GM18511 (cell line): Measurements from ENCODE around the gene THSD7A.

Source experiments
- ATAC-seq: cut with Tn5 transposase; IDR thresholded peaks from one replicate; pipeline ENCODE4 v1.9.1; 2021; ENCODE audit warnings: mild to moderate bottlenecking, moderate library complexity; ENCODE audit not compliant: unreplicated experiment

The THSD7A gene

GRCh38 chr7:11751315-11751714 is 80.7 kb downstream of the THSD7A start:
- ATAC-seq = no peak

- ATAC-seq = no peak
Measured at GRCh38 chr7:11750191-11750590, 81.8 kb downstream of the THSD7A start.

DNA sequence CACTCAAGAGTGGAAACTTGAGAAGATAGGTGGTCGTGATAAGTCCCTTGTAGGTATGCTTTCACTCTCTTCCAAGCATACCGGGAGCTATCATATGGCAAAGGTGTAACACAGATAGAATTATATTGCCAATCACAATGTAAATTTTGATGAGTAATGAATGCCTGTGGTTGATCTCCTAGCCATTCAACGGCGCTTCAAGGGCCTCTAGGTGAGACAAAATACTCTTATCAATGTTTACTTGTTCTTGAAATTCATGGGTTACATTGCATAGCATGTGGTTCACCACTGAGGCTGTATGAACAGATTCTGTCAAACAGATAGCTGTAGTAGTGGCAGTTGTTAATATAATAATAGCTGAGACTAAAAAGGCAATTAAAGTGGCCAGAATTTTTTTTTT is 82.4 kb downstream of the THSD7A start:
- no peak for ATAC-seq

DNA sequence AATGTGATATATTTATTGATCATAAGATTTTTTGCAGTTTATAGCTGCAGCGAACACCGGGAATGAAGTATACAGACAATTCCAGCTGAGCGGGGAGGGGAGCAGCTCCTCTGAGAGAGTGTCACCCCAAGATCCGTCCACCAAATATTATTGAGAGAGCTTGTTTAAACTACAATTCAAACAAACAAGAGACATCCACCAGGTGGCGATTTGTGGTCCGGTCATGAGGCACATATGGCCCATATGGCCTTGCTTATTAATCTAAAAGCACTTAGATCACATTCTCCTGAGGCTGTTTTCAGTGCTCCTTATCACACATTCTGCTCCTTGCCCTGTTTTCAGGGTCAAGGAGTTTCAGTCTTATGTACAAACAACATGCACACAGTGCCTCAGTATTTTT is 83.1 kb downstream of the THSD7A start:
- ATAC-seq = no peak

DNA sequence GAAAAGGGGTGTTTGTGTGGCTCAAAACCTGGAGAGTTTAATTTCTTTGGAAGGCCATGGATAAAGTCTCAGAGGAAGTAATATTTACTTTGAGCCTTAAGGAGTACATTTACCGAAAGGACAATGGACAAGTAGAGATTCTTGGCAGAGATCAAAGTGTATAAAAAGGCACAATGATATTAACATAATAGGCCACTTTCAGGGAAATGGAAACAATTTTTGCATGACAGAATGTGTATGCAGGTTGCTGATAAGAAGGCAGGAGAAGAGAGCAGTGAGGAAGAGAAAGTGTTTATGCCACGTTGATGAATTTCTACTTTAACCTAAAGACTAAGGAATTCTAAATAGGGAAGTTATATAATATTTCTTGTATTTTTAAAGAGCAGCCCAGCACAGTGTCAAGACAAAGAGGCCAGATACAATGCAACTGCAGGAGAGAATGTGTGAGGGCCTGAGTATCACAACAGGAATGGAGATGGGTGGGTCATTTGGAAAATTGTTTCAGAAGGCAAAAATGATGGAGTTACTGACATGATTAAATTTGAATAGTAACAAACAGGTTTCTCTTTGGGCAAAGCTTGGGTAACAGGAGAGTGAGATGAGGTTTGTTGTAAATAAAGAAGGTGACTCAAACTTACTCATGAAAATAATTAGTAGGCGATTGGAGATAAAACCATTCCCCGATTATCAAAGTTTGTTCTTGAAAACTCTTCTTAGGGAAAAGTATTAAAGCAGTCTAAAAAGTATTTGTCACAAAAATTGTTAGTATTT is 84.1 kb downstream of the THSD7A start:
- no peak for ATAC-seq

GRCh38 chr7:11746591-11746990 is 85.4 kb downstream of the THSD7A start:
- no peak for ATAC-seq

- no peak for ATAC-seq
Measured at GRCh38 chr7:11743548-11743947, 88.5 kb downstream of the THSD7A start.

GRCh38 chr7:11743016-11743415 is 89.0 kb downstream of the THSD7A start:
- ATAC-seq = no peak

DNA sequence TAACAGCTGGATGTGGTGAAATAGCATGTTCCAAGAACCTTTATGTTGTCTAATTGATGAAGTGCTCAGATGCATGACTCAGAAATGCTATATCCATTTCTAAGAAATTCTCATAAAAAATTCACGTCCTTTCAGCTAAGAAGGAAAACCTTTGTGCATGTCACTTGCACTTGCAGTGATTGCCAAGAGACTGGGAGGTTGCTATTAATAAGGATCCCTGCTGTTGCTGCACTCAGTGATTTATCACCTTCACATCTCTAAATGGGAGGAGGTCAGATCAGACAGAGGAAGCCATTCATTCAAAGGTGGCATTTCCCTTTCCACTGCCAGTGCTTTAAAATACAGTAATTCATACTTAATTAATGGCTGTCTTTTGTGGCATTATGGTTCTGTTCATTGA is 89.5 kb downstream of the THSD7A start:
- no peak for ATAC-seq

- ATAC-seq = no peak
Measured at GRCh38 chr7:11737723-11738122, 94.3 kb downstream of the THSD7A start.

GRCh38 chr7:11732207-11732606 is 99.8 kb downstream of the THSD7A start:
- no peak for ATAC-seq

- no peak for ATAC-seq
Measured at GRCh38 chr7:11730725-11731124, 101.3 kb downstream of the THSD7A start.

- ATAC-seq = no peak
Measured at GRCh38 chr7:11727864-11728263, 104.1 kb downstream of the THSD7A start.

- ATAC-seq = no peak
Measured at GRCh38 chr7:11726794-11727155, 105.2 kb downstream of the THSD7A start.

DNA sequence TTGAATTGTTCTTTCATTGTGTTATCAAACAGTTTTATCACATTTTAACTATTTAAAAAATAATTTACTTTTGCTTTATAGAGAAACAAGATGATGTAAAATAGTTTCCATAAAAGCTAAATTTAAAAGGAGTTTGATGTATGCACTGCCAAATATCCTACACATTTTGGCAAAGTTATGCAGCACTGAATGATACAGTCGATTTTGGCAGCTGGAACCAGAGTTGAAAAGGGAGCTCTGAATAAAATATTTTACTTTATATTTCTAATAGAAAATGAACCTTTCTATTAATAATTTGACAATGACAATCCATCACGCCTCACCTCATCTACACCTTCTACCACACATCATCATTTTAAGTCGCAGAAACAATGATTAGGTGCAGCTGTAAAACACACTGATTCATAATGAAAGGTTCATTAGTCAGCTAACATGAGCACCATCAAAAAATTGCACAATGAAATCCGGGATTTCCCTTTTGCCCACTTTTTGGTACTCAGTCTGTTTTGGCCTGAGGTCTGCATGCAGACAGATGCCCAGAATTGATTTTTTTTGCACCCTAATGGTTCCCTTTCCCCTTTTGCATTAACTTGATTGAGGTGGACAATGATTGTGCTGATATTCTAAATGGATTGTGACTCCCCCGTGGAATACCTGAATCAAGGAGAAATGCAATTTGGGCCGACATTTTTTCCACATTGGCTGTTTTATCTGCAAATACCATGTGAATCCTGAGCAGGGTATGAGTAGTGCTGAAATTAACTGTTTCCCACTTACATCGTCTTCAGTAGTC is 105.8 kb downstream of the THSD7A start:
- ATAC-seq = no peak

GRCh38 chr7:11716185-11716584 is 115.8 kb downstream of the THSD7A start:
- ATAC-seq = no peak

DNA sequence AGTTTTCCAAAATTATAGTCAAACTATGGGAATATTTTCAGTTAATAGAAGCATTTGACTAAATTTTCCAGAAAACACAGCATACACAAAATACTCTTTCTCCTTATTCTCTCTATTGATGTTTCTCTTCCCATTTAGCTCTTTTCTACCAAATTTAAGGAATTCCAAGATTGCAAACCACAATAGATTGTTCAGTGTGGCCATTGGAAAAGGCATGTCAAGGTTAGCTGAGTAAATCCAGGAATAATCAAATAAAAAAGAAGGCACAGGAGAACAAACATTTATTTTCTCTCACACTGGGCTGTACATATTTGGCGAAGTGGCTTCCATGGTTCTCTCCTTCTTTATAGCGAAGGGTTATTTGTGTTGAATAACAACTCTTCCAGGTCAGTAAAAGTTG is 117.3 kb downstream of the THSD7A start:
- no peak for ATAC-seq

- no peak for ATAC-seq
Measured at GRCh38 chr7:11714205-11714604, 117.8 kb downstream of the THSD7A start.

DNA sequence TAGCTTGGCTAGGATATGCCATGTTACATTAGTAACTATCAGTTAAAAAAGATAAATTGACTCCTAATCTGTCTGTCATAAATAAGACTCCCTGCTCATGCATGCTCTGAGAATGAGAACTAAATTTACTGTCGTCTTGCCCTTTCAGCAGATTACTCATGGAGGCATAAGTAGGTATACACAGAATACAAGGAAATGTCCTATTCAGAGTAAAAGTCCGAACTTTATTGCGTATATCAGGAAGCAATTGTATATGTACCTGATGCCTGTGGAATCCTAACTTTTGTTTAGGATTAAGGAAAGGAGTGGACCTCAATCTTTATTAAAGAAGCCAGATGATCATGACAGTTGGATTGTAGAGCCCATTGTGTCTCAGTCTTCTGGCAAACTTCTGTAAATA is 118.6 kb downstream of the THSD7A start:
- no peak for ATAC-seq

DNA sequence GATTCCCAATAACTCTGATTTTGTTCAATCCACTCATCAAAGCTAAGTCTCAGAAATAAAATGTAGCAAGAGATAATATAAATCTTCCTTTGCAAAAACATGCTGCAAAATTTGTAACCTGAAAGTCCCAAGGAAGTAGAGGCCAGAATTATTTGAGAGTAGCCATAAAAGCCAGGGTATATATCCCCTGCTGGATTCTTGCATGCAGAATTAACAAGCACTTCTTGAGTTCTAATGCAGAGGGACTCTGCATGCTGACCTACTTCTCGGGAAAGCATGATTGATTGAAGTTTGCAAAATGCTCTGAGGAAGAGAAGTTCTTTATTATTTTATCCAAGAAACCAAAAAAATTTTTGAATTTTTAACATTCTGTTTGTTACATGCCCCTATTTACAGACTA is 121.6 kb downstream of the THSD7A start:
- ATAC-seq = no peak

DNA sequence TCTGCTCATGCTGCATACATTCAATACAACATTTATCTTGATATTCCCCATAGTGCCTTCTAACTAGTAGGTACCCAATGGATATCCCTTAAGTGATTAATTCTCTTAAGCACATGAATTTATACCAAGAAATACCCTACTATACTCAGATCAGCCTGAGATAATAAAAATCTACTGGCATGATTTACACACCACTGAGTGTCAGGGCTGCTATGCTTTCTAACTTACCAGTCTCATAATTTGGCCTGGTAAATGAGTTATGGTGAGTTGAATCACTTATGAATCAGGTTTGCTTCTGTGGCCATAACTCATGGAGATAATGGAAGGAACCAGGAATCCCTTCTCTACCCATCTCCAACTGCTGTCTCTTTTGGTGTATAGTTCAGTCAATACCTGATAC is 122.8 kb downstream of the THSD7A start:
- ATAC-seq = no peak

DNA sequence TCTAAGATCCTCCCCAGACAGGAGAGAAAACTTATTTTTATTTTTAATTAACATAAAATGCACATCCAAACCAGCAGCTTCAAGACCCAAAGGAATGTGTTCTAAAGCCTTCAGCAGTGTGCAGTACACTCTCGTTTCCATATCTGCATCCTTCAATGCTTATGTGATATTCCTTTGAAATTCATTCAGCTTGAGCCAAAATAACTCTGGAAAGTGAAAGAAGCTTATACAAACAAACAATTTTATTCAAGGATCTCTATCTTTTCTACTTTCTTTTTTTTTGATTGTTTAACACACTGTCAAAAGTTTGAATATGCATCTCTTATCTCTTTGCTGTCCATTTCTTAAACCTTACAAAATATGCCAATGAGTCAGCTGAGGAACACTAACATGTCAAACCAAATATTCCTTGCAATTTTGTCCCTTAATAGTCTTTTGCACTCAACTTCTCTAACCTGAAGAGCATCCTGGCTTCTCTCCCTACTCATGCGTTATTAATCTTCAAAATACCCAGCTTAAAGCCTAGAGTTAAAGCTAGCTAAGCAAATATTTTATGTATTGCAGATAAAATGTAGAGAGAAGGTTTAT is 124.3 kb downstream of the THSD7A start:
- no peak for ATAC-seq
